Measurements from ENCODE around the gene F12. TPM values are rescaled to one million over a fixed set of nuclear protein-coding genes. Genes with fewer than 3 reads are reported as not detected.
A peak's percentile ranks its signal among the peaks of the same experiment; 100 is the strongest.

F12 gene
- total and polyA plus RNA-seq, 2 donors (not counting 3 experiments of a cell fraction or from before 2014, with no cell fraction given): 1.00 to 1.4 TPM

GRCh38 chr5:177453852-177454396, 44.6 kb upstream of the F12 start:
- BruUV-seq (replicated peaks): no TSS peak
- H4K20me1 ChIP-seq (replicated peaks; ENCODE audit: control insufficient read depth, extremely low read depth, insufficient read depth, low read length): no peaks in the 10 kb centered on the region
- peak; percentile 42 for FAIRE-seq
- H3K9me3 ChIP-seq (replicated peaks; ENCODE audit: control insufficient read depth, insufficient read depth, low read length): no peaks in the 10 kb centered on the region
- H3K4me2 ChIP-seq (ENCODE audit: insufficient read depth, low read length): peak overlapping the region; percentile 61
- no peak for DNase-seq (ENCODE audit: low read depth, low spot score)
- peak overlapping the region; percentile 77 for H3K27ac ChIP-seq (ENCODE audit: insufficient read depth, low read depth, low read length)
- peak overlapping the region; percentile 11 for H2AFZ ChIP-seq (ENCODE audit: low read depth, low read length)
- CTCF ChIA-PET: interaction anchor here (1.0 to 13.5 kb wide), 27 partner anchors 7 to 340 kb away, joined by 3 to 288 read pairs (median 6); partner anchors contain the start of genes DBN1, F12, GRK6 and PFN3
- H3K79me2 ChIP-seq (ENCODE audit: control insufficient read depth, insufficient read depth, low read length): no peaks in the 10 kb centered on the region
- TF ChIP-seq MYC (IDR thresholded peaks at IDR 0.05; ENCODE audit: low read depth, low read length) (no peak), JUN (IDR thresholded peaks at IDR 0.05; ENCODE audit: borderline replicate concordance, insufficient read depth, insufficient read length, low read depth) (no peak), MAX (IDR thresholded peaks at IDR 0.05; ENCODE audit: insufficient read depth, insufficient read length) (no peak), FOS (IDR thresholded peaks at IDR 0.05; ENCODE audit: borderline replicate concordance, insufficient read depth, low read length) (no peak), GATA2 (IDR thresholded peaks at IDR 0.05; ENCODE audit: insufficient read depth, insufficient read length, low read depth, low read length) (no peak), POLR2AphosphoS5 (IDR thresholded peaks at IDR 0.05; ENCODE audit: insufficient read depth, low read depth, low read length) (no peak)
- TF ChIP-seq, protein P1, sequence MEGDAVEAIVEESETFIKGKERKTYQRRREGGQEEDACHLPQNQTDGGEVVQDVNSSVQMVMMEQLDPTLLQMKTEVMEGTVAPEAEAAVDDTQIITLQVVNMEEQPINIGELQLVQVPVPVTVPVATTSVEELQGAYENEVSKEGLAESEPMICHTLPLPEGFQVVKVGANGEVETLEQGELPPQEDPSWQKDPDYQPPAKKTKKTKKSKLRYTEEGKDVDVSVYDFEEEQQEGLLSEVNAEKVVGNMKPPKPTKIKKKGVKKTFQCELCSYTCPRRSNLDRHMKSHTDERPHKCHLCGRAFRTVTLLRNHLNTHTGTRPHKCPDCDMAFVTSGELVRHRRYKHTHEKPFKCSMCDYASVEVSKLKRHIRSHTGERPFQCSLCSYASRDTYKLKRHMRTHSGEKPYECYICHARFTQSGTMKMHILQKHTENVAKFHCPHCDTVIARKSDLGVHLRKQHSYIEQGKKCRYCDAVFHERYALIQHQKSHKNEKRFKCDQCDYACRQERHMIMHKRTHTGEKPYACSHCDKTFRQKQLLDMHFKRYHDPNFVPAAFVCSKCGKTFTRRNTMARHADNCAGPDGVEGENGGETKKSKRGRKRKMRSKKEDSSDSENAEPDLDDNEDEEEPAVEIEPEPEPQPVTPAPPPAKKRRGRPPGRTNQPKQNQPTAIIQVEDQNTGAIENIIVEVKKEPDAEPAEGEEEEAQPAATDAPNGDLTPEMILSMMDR (IDR thresholded peaks at IDR 0.05; ENCODE audit: extremely low read depth in 1 of 2, insufficient read depth in 1 of 2, low read depth in 1 of 2, low read length in 2 of 2): no peak
- H3K4me1 ChIP-seq (ENCODE audit: control insufficient read depth, extremely low read depth, insufficient read depth, low read length): peaks cover 28% of the 10 kb centered on the region
- intact Hi-C loops (cut with micrococcal nuclease) (loop anchor here (1.0 to 2.0 kb wide), 7 partner anchors 8 to 340 kb away; partner anchors contain the start of genes GRK6 and PRR7), dilution Hi-C loops (cut with MboI; ENCODE audit: extremely low pct_ligation_motif_present, low sequenced_read_pairs) (no loop called here)
- H3K9me1 ChIP-seq (replicated peaks; ENCODE audit: control insufficient read depth, extremely low read depth, insufficient read depth, low read length): no peaks in the 10 kb centered on the region
- no peaks in the 10 kb centered on the region for H3K27me3 ChIP-seq (ENCODE audit: control insufficient read depth in 2 of 2, insufficient read depth in 2 of 2, low read length in 2 of 2)
- peak overlapping the region; percentile 80 for H3K9ac ChIP-seq (replicated peaks; ENCODE audit: extremely low read depth, insufficient read depth, low read length)
- peak overlapping the region in 2 of 3 experiments; percentile 12 to 26 for H3K4me3 ChIP-seq (replicated peaks in 1 of 3; ENCODE audit: insufficient read depth in 1 of 3, low read depth in 1 of 3, low read length in 3 of 3)
- POLR2A ChIA-PET: interaction anchor here (1.0 to 2.5 kb wide), 3 partner anchors 46 to 64 kb away, joined by 3 to 12 read pairs (median 7); no protein-coding TSS in a partner anchor
- H3K36me3 ChIP-seq (ENCODE audit: control insufficient read depth in 2 of 2, extremely low read depth in 1 of 2, insufficient read depth in 2 of 2, low read length in 2 of 2): peaks cover 7 to 18% of the 10 kb centered on the region in 2 experiments
